KOPT-K1 (cell line): Measurements from ENCODE around the gene HEXB.

Experiments used
- H3K27ac ChIP-seq: fragments of 200-600 bp; sonication (generic); 2 replicates; pipeline ENCODE4 v1.5.1; 2016; ENCODE audit warnings: antibody characterized with exemption, mild to moderate bottlenecking, low read depth, low read length; ENCODE audit not compliant: poor library complexity, severe bottlenecking
- H3K36me3 ChIP-seq: fragments of 200-600 bp; sonication (generic); 2 replicates; pipeline ENCODE4 v1.5.1; 2017; ENCODE audit warnings: antibody characterized with exemption, mild to moderate bottlenecking, low read length, moderate library complexity; ENCODE audit not compliant: insufficient read depth
- H3K9me3 ChIP-seq: fragments of 200-600 bp; sonication (generic); 2 replicates; pipeline ENCODE4 v1.5.1; 2017; ENCODE audit warnings: antibody characterized with exemption, low read length, mild to moderate bottlenecking; ENCODE audit not compliant: insufficient read depth, poor library complexity, severe bottlenecking

Gene HEXB

DNA sequence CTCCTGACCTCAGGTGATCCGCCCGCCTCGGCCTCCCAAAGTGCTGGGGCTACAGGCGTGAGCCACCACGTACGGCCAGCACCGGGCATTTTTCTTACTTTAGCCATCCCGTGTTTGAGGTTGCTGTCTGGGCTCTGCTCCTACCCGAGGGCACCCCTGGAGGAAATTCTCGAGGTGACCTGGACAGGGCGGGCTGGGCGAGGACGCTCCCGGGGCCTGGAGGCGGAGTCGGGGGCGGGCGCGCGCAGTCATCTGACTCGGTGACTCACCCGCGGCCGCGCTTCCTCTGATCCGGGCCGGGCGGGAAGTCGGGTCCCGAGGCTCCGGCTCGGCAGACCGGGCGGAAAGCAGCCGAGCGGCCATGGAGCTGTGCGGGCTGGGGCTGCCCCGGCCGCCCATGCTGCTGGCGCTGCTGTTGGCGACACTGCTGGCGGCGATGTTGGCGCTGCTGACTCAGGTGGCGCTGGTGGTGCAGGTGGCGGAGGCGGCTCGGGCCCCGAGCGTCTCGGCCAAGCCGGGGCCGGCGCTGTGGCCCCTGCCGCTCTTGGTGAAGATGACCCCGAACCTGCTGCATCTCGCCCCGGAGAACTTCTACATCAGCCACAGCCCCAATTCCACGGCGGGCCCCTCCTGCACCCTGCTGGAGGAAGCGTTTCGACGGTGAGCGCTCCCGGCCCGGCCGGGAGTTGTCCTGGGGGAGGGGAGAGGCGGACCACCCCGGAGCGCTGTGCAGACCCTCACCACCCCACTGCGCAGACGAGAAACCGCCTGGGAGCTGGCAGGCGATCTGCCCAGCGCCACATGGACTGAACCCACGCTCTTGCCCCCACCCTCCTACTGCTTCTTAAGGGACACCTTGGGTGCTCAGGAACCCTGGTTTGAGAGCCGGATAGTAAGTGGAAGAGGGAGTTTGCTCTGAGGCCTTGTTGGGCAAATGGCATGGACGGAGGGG lies at the start of gene HEXB:
Gene HEXB, plus strand, starts transcription at position 334 of the 952 bp plus-strand sequence. Its CDS starts 28 bp downstream, at position 362.
- Histone ChIP-seq H3K36me3 (peaks cover 18% of the 10 kb centered on the region), H3K27ac (peak within 1 kb of the TSS; percentile 64), H3K9me3 (no peaks in the 10 kb centered on the region)

DNA sequence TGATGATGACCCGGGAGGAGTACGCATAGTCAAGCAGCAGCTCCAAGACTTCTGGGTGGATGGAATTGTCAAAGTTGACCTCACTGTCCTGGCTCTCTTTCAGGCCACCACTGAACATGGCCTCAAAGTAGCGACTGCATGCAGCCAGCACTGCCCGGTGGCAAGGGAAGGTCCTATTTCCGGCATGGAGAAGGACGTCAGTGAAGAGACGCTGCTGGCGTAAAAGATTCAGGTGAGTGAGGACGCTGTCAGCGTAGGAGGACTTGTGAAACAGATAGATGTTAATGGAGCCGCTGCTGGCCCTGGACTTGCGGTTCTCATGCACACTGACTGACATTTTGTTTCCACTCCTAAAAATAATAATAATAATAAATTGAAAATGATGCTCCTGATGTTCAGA lies 48.9 kb upstream of the HEXB start:
- no peak overlapping the region for H3K27ac ChIP-seq
- H3K36me3 ChIP-seq = peaks cover 13% of the 10 kb centered on the region; the same call in 1 of the 2 replicates
- H3K9me3 ChIP-seq = no peaks in the 10 kb centered on the region

DNA sequence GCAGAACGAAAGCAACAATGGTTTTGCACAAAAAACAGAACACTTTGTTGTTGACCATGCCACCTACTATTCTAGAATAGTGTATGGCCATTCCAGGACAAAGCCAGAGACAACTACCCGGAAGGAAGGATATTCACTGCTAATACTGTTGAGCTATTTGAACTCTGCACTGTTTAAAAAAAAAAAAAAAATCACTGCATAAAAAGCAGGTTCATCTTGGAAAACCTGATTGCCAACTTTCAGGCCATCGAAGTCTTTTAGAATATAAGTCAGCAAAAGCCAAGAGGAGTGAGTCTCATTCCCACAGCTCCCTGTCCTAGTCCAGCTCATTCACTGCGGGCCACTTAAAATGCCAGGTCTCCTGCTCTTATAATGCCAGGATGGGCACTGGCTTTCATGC lies 48.5 kb upstream of the HEXB start:
- H3K27ac ChIP-seq = no peak overlapping the region
- peaks cover 13% of the 10 kb centered on the region; the same call in 1 of the 2 replicates for H3K36me3 ChIP-seq
- H3K9me3 ChIP-seq = no peaks in the 10 kb centered on the region

DNA sequence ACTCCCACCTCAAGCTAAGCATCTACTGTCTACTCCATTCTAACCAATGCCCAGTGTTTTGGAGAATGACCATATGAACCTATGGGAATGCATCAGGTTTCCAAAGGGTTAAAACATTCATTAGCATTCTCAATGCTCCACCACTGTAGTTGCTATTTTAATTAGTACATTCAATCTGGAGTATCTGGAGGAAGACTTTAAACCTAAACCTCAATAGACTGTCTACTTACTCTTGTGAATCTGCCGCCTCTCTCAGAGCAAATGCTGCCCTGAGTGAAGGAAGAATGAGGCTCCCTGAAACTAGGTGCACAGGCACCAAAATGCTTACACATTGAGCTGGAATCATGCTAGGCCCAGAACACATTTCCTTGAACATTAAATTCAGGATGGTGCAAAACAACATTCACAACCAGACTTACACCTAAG lies 46.5 kb upstream of the HEXB start:
- H3K36me3 ChIP-seq = peaks cover 13% of the 10 kb centered on the region; the same call in 1 of the 2 replicates
- H3K27ac ChIP-seq = no peak overlapping the region
- no peaks in the 10 kb centered on the region for H3K9me3 ChIP-seq

DNA sequence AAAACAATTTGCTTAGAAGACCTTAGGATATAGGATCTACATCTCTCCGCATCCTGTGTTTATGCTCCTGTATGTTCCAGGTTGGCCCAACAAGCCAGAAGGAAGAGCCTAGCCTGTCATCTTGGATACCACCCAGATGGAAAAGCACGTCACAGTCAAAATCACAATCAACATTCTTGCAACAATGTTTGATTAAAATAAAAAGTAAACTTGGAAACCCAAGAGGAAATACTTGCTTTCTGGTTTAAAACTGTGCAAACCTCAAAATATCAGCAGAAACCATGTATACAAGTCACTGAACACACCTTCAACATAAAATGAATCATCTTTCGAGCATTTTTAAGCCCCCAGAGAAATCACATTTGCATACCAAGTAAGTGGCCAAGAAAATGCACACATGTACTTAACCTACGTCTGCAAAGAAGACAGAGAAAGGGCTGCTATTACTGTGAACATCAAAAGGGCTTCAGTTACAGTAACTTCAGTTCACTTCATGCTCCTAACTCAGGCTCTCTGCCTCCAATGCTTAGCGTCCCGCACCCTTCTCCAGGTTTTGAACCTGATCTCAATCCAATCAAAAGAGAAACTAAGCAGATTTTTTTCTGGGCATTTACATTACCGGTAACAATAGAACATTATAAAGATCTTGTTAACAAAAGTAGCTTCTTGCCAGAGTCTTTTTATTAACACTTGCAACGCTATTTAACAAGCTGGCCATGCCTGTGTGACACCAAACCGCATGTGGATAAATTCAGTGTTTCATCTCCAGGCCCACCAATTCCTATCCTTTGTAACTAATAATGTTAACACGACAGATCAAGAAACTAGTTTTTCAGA lies 45.8 kb upstream of the HEXB start:
- Histone ChIP-seq H3K27ac (peak overlapping the region; percentile 58), H3K36me3 (peaks cover 13% of the 10 kb centered on the region; the same call in 1 of the 2 replicates), H3K9me3 (no peaks in the 10 kb centered on the region)

DNA sequence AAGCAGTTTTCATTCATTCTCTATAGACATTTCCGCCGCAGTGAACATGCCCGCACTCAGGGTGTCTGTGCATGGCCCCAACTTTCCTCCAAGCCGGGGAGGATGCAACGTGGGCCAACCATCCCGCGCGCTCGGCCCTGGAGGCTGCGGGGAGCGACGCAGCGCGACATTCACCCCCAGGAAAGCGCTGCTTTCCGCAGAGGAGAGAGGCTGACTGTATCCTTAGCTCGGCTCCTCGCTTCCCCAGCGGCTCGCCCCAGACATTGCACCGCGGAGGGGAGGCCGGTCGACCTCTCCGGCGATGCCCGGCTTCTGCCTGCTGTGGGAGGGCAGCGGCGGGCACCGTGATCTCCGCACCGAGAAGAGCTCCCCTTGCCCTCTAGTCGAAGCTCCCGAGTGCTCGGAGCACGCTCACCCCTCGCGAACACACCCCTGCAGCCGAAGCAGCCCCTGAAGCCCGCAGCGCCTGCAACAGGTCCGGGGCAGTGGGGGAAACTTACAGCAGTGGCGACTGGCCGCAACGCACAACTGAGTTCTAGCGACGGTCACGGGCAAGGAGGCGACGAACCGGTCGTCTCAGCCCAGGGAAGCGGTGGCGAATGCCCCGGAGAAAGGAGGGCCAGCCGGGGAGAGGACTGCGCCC lies 45.1 kb upstream of the HEXB start:
- no peaks in the 10 kb centered on the region for H3K9me3 ChIP-seq
- H3K27ac ChIP-seq = peak overlapping the region; percentile 58
- 0 out of 2 replicates have a peak, but pooled peaks cover 8% of the 10 kb centered on the region for H3K36me3 ChIP-seq

DNA sequence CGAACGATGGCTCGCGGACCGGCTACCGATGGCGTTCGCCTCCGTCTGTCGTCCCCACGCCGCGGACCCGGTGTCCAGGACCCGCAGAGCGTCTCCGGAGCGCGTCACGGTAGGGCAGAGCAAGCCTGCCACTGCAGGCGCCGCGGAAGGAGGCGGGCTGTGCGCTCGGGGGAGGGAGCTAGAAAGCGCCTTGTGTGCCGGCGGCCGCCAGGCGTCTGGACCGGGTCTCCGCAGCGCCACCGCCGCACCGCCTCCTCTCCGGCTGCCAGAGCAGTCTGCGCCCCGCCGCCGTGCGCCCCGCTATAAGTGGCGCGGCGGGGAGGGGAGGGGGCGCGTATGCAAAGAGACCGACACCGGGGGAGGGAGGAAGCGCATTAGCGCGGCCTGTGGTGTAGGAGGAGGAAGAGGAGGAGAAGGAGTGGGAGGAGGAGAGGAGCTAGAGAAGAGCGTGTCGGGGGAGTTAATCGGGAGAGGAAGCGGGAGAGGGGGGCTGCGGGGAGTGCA lies 44.5 kb upstream of the HEXB start, which contains the start of gene ENC1:
Gene ENC1, minus strand, starts transcription at position 279 of the 504 bp plus-strand sequence. CDS start 4,243 bp downstream, outside the sequence.
- H3K9me3 ChIP-seq = no peaks in the 10 kb centered on the region
- peak within 1 kb of the TSS; percentile 63 for H3K27ac ChIP-seq
- 0 out of 2 replicates have a peak, but pooled peaks cover 2% of the 10 kb centered on the region for H3K36me3 ChIP-seq

DNA sequence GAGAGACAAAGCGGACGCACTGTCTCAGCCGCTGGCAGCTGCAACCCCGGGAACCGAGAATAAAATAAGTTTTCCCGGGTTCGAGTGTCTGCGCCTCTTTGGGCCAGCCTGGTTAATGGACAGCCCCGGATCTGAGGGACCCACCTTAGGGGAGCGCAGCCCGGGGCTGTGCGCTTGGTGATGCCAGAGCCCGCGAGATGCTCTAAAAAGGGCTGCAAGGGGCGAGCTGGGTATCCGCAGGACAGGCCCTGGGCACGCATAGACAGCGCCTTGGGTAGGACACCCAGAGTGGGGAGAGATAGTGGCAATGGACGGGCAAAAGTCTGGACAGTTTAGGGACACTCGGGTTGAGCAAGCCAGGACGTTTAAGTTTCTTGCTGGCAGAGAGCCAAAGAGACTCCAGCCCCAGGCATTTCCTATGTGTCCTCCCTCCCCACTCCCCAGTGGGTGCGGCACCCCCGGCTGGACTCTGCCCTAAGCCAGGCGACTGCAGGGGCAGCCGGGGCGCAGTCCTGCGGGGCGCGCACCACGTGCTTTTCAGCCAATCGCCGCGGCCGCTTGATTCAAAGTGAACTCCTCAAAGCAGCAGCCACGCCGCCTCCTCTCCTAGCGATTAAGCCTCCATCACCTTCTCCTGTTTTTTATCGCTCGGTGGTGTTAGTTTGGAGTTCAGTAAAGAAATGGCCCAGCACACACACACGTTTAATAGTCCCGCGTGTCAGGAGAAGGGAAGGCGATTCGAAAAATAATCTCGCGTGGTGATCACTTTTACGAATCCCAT lies 43.9 kb upstream of the HEXB start:
- Histone ChIP-seq H3K36me3 (no peaks in the 10 kb centered on the region), H3K9me3 (no peaks in the 10 kb centered on the region), H3K27ac (peak overlapping the region; percentile 63)

DNA sequence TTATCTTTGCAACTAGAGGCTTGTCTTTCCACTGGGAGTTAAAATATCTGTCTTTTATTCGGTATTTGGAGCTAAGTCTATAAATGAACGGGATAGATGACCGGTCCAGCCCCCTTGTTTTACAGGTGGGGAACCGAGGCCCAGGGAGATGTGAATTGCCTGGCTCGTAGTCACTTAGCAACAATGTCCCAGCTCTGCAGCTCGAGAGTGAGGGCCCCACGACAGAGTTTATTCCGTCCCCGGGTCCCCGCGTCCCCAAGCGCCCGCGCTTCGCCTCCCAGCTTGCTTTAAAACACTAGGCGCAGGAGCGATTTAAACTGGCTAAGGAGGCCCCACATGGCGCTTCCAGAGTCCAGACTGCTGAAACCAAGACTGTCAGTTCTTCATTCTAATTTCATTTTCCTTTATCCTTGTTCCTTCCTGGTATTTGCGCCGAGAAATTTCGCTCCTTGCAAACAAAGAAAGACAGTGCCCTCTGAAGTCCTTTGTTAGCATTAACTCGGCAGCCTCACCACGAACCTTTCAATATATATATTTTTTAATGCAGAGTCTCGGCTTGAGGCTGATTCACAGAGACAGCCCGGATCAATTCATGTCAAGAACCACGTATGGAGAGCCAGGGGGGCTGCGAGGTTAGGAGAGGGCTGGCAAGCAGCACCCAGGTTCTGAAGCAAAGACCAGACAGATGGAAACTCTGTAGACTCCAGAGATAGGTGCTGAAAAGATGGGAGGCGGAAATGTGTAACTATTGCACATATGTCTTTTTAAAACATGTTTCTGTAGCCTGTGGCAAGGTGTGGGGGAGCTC lies 43.1 kb upstream of the HEXB start:
- Histone ChIP-seq H3K9me3 (no peaks in the 10 kb centered on the region), H3K27ac (no peak overlapping the region), H3K36me3 (no peaks in the 10 kb centered on the region)

DNA sequence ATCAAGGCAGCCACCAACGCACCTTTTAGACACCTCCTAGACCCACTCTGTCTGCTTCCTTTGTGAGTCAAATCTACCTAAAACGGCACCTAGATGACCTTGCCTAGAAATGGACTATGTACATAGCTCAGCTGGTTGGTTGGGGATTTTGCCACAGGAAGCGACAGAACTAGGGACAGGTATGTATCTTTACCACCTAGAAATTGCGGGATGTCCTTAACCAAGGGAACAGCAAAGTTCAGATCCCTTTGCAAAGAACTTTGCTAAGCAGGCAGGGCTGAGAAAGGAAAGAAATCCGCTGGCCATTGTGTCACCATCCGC lies 42.5 kb upstream of the HEXB start:
- no peaks in the 10 kb centered on the region for H3K36me3 ChIP-seq
- H3K27ac ChIP-seq = no peak overlapping the region
- no peaks in the 10 kb centered on the region for H3K9me3 ChIP-seq

DNA sequence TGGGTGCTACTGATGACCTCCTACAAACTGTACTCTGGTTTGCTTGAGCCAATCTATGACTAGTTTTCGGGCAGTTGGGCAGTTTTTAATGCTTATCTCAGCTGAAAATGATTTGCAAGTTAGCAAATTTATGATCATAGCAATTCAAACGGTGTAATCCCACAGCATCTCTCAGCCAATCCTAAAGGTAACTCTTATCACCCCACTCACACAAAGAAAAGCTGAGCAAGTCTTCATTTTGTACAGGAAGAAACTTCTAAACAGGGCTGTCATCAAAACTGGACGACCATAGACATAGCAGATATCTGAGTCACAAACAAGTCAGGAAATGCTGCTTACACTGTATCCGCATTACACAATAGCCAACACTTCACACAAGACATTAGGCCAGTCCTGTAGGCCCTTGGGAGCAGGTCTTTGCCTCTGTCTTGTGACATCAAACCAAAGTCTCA lies 41.9 kb upstream of the HEXB start:
- H3K9me3 ChIP-seq = no peaks in the 10 kb centered on the region
- no peaks in the 10 kb centered on the region for H3K36me3 ChIP-seq
- H3K27ac ChIP-seq = no peak overlapping the region

DNA sequence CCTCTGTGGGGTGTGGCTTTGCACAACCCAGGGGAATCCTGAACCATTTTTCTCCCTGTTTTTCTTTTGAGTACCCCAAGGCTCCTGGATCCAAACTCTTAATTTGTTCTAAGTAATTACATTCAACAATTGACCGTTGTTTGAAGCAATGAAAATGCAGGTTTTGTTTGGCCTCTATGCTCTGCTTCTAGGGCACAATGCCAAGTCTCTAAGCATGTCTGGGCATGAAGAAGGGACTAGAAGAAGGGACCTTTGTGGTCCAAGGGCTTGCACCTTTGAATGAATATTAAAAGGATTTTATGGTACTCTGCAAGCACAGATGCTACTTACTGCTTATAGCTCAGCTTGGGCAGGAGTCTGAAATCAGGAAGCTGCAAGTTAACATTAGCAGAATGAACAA lies 37.9 kb upstream of the HEXB start:
- Histone ChIP-seq H3K9me3 (no peaks in the 10 kb centered on the region), H3K36me3 (no peaks in the 10 kb centered on the region), H3K27ac (no peak overlapping the region)

DNA sequence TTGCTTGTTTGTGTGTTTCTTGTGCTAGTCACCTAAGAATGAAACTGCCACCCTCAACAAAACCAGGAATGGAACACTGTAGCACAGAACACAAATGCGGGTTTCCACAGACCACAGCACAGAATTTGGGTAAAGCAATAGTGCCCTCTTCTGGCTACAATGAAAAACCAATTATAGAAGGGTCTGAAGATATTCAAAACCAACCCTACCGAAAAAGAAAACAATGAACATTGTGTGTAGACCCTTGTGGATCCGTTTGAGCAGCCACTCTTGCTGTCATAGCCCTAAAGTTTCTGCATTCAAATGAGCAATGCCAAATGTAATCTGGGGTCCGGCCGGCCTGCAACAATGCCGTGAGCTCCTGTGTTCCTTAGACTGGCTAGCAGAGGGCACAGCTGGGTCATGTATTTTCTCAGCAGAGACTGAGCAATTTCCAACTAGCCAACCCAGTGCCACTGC lies 36.2 kb upstream of the HEXB start:
- H3K9me3 ChIP-seq = no peaks in the 10 kb centered on the region
- H3K36me3 ChIP-seq = no peaks in the 10 kb centered on the region
- no peak overlapping the region for H3K27ac ChIP-seq
